Type B pancreatic cell (in vitro differentiated cells): ENCODE results near the gene CACNA1F. TPM values are rescaled to one million over a fixed set of nuclear protein-coding genes. Genes with fewer than 3 reads are reported as not detected.

Experiments
- DNase-seq: peaks from one replicate; pipeline ENCODE4 v3.0.0; 2021; ENCODE audit warnings: mixed read lengths; ENCODE audit not compliant: unreplicated experiment; ENCODE audit errors: extremely low spot score
- H3K27ac Mint-ChIP-seq: 2 replicates; pipeline ENCODE4 v1.8.0; 2021; ENCODE audit warnings: mild to moderate bottlenecking, mixed read lengths
- H3K27me3 Mint-ChIP-seq: 2 replicates; pipeline ENCODE4 v1.8.0; 2021; ENCODE audit warnings: mixed read lengths
- H3K36me3 Mint-ChIP-seq: 2 replicates; pipeline ENCODE4 v1.8.0; 2021; ENCODE audit warnings: mixed read lengths
- H3K4me1 Mint-ChIP-seq: one replicate; pipeline ENCODE4 v1.8.0; 2021; ENCODE audit warnings: mixed read lengths; ENCODE audit not compliant: unreplicated experiment
- H3K4me3 Mint-ChIP-seq: 2 replicates; pipeline ENCODE4 v1.8.0; 2021; ENCODE audit warnings: mild to moderate bottlenecking, mixed read lengths
- H3K9me3 Mint-ChIP-seq: 2 replicates; pipeline ENCODE4 v1.8.0; 2021; ENCODE audit warnings: mixed read lengths
- CTCF ChIP-seq: fragments of 200-600 bp; sonication (generic); conservative IDR thresholded peaks from 2 replicates; pipeline ENCODE4 v1.5.0; 2021; ENCODE audit warnings: antibody characterized with exemption, mild to moderate bottlenecking
- total RNA-seq: library from RNA; stranded (reverse); gene quantifications from 2 replicates; pipeline ENCODE4 v1.2.1, GENCODE V29; 2021; ENCODE audit warnings: low replicate concordance

CACNA1F gene
- total RNA-seq, 1 donor from 2014 or later: 0.17 TPM

GRCh38 chrX:49204017-49204416 is 29.1 kb downstream of the CACNA1F start:
- TF ChIP-seq CTCF: no peak
- Mint-ChIP-seq H3K9me3 (no peaks in the 10 kb centered on the region), H3K4me1 (no peaks in the 10 kb centered on the region), H3K4me3 (no peak overlapping the region), H3K27ac (no peak overlapping the region), H3K27me3 (peaks cover under 1% of the 10 kb centered on the region), H3K36me3 (no peaks in the 10 kb centered on the region)
- no peak for DNase-seq

GRCh38 chrX:49203536-49203935 is 29.6 kb downstream of the CACNA1F start:
- TF ChIP-seq CTCF: no peak
- Mint-ChIP-seq H3K27ac (no peak overlapping the region), H3K36me3 (no peaks in the 10 kb centered on the region), H3K27me3 (peaks cover 5% of the 10 kb centered on the region), H3K9me3 (no peaks in the 10 kb centered on the region), H3K4me1 (no peaks in the 10 kb centered on the region), H3K4me3 (no peak overlapping the region)
- no peak for DNase-seq

- no peak for TF ChIP-seq CTCF
- Mint-ChIP-seq H3K36me3 (no peaks in the 10 kb centered on the region), H3K4me3 (no peak overlapping the region), H3K27ac (no peak overlapping the region), H3K9me3 (no peaks in the 10 kb centered on the region), H3K4me1 (no peaks in the 10 kb centered on the region), H3K27me3 (peaks cover 13% of the 10 kb centered on the region)
- no peak for DNase-seq
Measured at GRCh38 chrX:49202022-49202421, 31.1 kb downstream of the CACNA1F start.

GRCh38 chrX:49199906-49200771 is 33.0 kb downstream of the CACNA1F start, which contains the start of gene SYP:
Gene SYP, minus strand, starts transcription at chrX:49200193. Its CDS starts 7 bp downstream, at chrX:49200186.
- H3K4me3 Mint-ChIP-seq: peak within 1 kb of the TSS; percentile 67
- DNase-seq: peak; percentile 91
- no peak for TF ChIP-seq CTCF
- H3K4me1 Mint-ChIP-seq: no peaks in the 10 kb centered on the region
- no peaks in the 10 kb centered on the region for H3K36me3 Mint-ChIP-seq
- no peaks in the 10 kb centered on the region for H3K9me3 Mint-ChIP-seq
- H3K27me3 Mint-ChIP-seq: peaks cover 13% of the 10 kb centered on the region
- no peak within 1 kb of the TSS for H3K27ac Mint-ChIP-seq

- H3K27ac Mint-ChIP-seq: no peak overlapping the region
- H3K36me3 Mint-ChIP-seq: no peaks in the 10 kb centered on the region
- H3K27me3 Mint-ChIP-seq: peaks cover 13% of the 10 kb centered on the region
- no peak for DNase-seq
- no peaks in the 10 kb centered on the region for H3K9me3 Mint-ChIP-seq
- H3K4me1 Mint-ChIP-seq: no peaks in the 10 kb centered on the region
- TF ChIP-seq CTCF: no peak
- H3K4me3 Mint-ChIP-seq: peak overlapping the region; percentile 22
Measured at GRCh38 chrX:49199315-49199595, 33.9 kb downstream of the CACNA1F start.
